Mucosa of stomach (tissue), 1 donor: ENCODE data around the gene SLC12A6.

Experiments
- H3K27me3 ChIP-seq: one replicate; pipeline ENCODE4 v1.7.0; 2013; ENCODE audit warnings: mild to moderate bottlenecking, low read length; ENCODE audit not compliant: control insufficient read depth, insufficient read depth
- H3K36me3 ChIP-seq: one replicate; pipeline ENCODE4 v1.7.0; 2013; ENCODE audit warnings: low read length; ENCODE audit not compliant: control insufficient read depth, insufficient read depth
- H3K4me1 ChIP-seq: one replicate; pipeline ENCODE4 v1.7.0; 2013; ENCODE audit warnings: mild to moderate bottlenecking, low read length; ENCODE audit not compliant: control insufficient read depth, insufficient read depth
- H3K4me3 ChIP-seq: one replicate; pipeline ENCODE4 v1.7.0; 2013; ENCODE audit warnings: low read length
- H3K9ac ChIP-seq: one replicate; pipeline ENCODE4 v1.7.0; 2013; ENCODE audit warnings: mild to moderate bottlenecking, low read length, moderate library complexity
- H3K9me3 ChIP-seq: one replicate; pipeline ENCODE4 v1.7.0; 2013; ENCODE audit warnings: mild to moderate bottlenecking, low read length, moderate library complexity; ENCODE audit not compliant: control insufficient read depth
- donor health status: Pancreatic carcinoma.

Gene SLC12A6

DNA sequence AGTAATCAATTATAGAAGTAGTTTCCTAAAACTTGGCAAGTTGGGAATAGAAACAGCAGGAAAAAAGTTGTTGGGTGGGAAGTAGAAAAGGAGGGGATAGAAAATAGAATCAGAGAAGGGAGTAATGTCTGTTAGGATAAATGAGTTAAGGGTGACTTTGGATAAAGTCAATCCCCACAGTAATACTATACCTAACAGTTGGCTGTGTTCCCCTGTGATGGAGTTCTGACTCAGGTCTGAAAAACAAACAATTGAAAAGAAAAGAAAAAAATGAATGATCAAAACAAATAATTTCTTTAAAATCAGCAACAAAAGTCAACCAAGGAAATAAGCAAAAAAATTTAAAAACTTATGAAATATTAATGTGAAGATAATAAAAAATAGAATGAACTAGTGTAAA is 62.4 kb downstream of the SLC12A6 start:
- Histone ChIP-seq H3K9ac (no peak overlapping the region), H3K9me3 (no peaks in the 10 kb centered on the region), H3K27me3 (no peaks in the 10 kb centered on the region), H3K36me3 (no peaks in the 10 kb centered on the region), H3K4me3 (no peak overlapping the region), H3K4me1 (peaks cover 10% of the 10 kb centered on the region)

DNA sequence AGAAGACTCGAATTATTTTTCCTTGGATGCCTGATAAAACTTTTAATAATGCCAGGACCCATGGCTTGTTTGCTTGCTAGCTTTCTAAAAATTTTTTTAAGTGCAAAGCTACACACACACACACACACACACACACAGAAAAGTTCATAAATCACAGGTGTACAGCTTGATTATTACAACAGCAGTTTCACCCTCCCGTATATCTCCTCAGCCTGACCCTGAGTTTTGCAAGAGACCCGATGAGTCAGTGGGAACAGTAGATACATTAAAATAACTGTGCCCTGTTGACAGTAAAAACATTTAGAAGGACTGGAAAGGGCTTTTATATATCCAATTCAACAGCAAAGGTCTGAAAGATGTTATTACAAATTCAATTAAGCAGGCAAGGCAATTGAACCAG is 66.1 kb downstream of the SLC12A6 start:
- no peak overlapping the region for H3K4me3 ChIP-seq
- H3K4me1 ChIP-seq = no peaks in the 10 kb centered on the region
- no peaks in the 10 kb centered on the region for H3K36me3 ChIP-seq
- H3K9me3 ChIP-seq = no peaks in the 10 kb centered on the region
- H3K9ac ChIP-seq = no peak overlapping the region
- H3K27me3 ChIP-seq = no peaks in the 10 kb centered on the region

DNA sequence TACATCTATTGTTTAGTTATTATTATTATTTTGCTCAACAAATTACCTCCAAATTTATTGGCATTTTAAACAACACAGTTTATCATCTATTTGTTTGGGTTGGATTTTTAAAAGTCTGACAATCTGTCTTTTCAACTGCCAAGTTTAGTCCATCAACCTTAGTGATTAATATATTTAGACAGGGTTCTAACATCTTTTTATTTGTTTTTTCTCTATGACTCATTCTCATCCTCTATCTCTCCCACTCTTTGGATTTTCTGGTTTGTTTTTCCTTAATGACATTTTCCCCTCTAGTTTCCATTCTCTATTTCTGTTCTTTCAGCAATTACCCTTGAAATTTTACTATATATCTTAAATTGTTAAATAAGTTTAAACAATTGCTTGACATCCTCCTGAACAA is 70.8 kb downstream of the SLC12A6 start:
- no peak overlapping the region for H3K9ac ChIP-seq
- H3K27me3 ChIP-seq = no peaks in the 10 kb centered on the region
- H3K4me3 ChIP-seq = no peak overlapping the region
- H3K36me3 ChIP-seq = no peaks in the 10 kb centered on the region
- H3K9me3 ChIP-seq = no peaks in the 10 kb centered on the region
- no peaks in the 10 kb centered on the region for H3K4me1 ChIP-seq

DNA sequence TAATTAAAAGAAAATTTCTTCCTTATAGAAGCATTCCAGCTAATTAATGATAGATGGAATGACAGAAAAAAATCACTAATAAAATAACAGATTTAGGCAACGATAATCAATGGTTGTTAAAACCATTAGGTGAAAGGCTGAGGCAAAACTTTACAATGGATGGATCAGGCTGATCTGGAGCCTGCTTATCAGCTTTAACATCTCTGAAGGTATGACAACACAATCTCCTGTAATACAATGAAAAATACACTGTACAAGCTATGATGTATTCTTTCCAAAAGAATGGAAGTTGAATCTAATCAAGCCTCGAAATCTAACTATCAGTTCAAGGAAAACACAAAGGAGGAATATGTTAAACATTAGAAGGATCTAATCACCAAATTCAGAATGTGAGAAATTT is 73.5 kb downstream of the SLC12A6 start:
- H3K9me3 ChIP-seq = no peaks in the 10 kb centered on the region
- no peaks in the 10 kb centered on the region for H3K36me3 ChIP-seq
- no peaks in the 10 kb centered on the region for H3K27me3 ChIP-seq
- H3K4me1 ChIP-seq = no peaks in the 10 kb centered on the region
- no peak overlapping the region for H3K9ac ChIP-seq
- H3K4me3 ChIP-seq = no peak overlapping the region

DNA sequence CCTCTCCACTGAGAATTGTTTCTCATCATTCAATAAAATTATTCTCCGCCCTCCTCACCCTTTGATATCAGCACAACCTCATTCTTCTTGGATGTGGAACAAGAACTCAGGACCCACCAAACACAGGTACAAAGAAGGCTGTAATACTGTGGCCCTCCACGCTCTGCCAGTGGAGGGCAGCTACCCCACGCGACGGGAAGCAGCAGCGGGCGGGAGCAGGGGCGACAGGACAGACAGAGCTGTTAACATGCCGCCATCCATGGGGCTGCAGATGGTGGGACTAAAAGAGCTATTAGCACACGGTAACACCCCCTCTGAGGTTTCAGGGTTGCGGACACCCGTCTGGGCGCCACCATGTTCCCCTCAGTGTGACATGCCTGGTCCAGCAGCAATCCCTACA is 75.2 kb downstream of the SLC12A6 start:
- no peaks in the 10 kb centered on the region for H3K4me1 ChIP-seq
- H3K4me3 ChIP-seq = no peak overlapping the region
- H3K27me3 ChIP-seq = no peaks in the 10 kb centered on the region
- H3K36me3 ChIP-seq = no peaks in the 10 kb centered on the region
- no peaks in the 10 kb centered on the region for H3K9me3 ChIP-seq
- H3K9ac ChIP-seq = no peak overlapping the region

DNA sequence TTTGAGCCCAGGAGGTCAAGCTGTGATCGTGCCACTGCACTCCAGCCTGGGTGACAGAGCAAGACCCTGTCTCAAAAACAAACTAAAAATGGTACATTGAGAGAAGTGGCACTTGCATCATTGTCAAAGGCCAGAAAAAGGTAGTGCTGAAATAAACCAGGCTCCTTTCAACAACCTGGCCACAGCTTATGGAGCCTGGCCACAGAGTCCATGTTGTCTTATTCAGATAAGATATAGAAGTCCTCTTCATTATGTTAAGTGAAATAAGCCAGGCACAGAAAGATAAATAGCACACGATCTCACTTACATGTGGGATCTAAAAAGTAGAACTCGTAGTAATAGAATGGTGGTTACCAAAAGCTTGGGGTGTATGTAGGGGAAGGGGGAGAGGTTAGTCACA is 78.0 kb downstream of the SLC12A6 start:
- H3K4me1 ChIP-seq = no peaks in the 10 kb centered on the region
- H3K9me3 ChIP-seq = no peaks in the 10 kb centered on the region
- no peaks in the 10 kb centered on the region for H3K36me3 ChIP-seq
- H3K27me3 ChIP-seq = no peaks in the 10 kb centered on the region
- no peak overlapping the region for H3K4me3 ChIP-seq
- no peak overlapping the region for H3K9ac ChIP-seq

DNA sequence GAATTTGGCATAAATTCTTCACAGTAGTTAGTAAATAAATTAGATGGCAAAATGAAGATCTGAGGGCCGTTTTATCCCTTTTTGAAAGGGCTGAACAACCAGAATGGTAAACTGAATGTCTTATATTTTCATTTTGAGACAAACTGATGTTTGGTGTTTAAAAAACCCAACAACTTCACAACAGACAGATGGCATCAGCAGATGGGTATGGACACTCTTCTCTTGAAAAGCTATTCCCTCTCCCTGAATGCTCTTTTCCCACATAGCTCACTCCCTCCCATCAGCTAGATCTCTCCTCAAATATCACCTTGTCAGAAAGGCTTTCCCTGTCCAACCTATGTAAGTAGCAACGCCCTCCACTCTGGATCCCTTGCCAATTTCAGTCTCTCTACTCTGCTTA is 79.4 kb downstream of the SLC12A6 start:
- Histone ChIP-seq H3K4me3 (no peak overlapping the region), H3K36me3 (no peaks in the 10 kb centered on the region), H3K9me3 (no peaks in the 10 kb centered on the region), H3K27me3 (no peaks in the 10 kb centered on the region), H3K4me1 (no peaks in the 10 kb centered on the region), H3K9ac (no peak overlapping the region)

DNA sequence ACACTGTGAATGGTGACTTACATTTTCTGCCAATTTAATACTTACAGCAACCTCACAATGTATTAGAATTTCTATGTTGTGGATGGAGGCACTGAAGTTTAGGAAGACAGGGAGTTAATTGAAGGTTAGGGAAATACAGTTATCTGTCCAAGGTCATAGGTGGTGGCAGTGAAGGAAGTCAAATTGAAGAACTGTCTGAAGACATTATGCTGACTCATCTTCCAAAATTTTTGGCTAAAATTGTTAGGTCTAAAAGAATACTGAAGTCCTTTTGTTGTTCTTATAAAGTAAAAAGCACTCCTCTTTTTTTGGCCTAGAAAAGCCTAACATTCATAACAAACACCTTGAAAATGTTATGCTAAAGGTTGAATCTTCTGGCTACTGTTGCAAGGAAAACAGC is 85.0 kb downstream of the SLC12A6 start:
- Histone ChIP-seq H3K9me3 (no peaks in the 10 kb centered on the region), H3K4me3 (no peak overlapping the region), H3K9ac (no peak overlapping the region), H3K36me3 (no peaks in the 10 kb centered on the region), H3K4me1 (no peaks in the 10 kb centered on the region), H3K27me3 (no peaks in the 10 kb centered on the region)

DNA sequence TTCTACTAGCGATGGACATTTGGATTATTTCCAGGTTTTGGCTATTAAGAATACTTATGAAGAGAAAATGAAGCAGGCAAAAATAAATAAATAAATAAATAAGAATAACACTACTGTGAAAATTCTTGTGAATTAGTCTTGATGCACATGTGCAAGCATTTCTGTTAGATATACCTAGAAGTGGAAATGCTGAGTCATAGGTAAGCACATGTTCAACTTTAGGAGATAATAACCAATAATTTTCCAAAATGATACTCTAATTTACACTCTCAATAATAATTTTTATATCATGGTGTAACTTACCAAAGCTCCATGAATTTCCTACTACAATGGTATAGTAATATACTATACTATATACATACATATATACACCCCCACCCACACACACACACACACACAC is 89.4 kb downstream of the SLC12A6 start:
- no peaks in the 10 kb centered on the region for H3K36me3 ChIP-seq
- no peaks in the 10 kb centered on the region for H3K27me3 ChIP-seq
- H3K9me3 ChIP-seq = no peaks in the 10 kb centered on the region
- H3K4me1 ChIP-seq = no peaks in the 10 kb centered on the region
- H3K9ac ChIP-seq = no peak overlapping the region
- no peak overlapping the region for H3K4me3 ChIP-seq

DNA sequence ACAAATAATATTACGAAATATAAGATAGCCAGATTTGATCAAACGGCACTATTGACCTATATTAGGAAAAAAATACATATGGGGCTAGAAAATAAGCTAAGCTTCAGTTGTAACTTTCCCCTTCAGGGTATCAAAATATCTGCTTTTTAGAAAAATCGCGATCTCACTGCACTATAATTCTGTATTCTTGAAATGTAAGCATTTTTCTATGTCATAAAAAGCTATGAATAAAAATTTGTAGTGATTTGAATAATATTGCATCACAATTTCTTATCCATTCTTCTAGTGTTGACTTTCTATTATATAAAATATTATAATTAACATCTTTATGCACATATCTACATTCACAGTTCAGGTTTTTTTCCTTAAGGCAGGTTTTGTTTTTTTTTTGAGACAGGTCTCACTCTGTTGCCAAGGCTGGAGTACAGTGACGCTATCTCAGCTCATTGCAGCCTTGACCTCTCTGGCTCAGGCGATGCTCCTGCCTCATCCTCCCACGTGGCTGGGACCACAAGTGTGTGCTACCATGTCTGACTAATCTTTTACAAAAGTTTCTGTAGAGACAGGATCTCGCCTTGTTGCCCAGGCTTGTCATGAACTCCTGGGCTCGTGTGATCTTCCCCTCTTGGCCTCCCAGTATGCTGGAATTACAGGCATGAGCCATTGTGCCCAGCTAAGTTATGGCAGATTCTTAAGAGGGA is 91.2 kb downstream of the SLC12A6 start:
- Histone ChIP-seq H3K4me1 (no peaks in the 10 kb centered on the region), H3K9ac (no peak overlapping the region), H3K9me3 (no peaks in the 10 kb centered on the region), H3K27me3 (no peaks in the 10 kb centered on the region), H3K36me3 (no peaks in the 10 kb centered on the region), H3K4me3 (no peak overlapping the region)

DNA sequence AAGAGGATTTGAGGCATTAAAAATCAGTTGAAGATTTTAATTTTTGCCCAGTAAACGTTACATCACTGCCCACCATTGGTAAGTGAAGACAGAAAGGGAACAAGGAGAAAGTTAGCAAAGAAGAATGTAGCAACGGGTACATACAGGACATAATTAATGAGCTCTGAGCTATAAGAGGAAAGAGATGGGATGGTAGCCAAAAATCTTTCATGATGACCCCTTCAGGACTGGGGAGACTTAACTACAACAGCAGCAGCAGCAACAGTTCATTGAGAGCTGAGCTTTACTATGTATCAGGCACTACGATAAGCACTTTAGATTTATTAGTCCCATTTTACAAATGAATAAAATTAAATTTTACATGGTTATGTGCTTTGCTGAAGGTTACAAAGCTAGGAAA is 94.4 kb downstream of the SLC12A6 start:
- peaks cover 4% of the 10 kb centered on the region for H3K36me3 ChIP-seq
- no peaks in the 10 kb centered on the region for H3K27me3 ChIP-seq
- H3K9me3 ChIP-seq = no peaks in the 10 kb centered on the region
- H3K4me3 ChIP-seq = no peak overlapping the region
- no peak overlapping the region for H3K9ac ChIP-seq
- H3K4me1 ChIP-seq = no peaks in the 10 kb centered on the region

DNA sequence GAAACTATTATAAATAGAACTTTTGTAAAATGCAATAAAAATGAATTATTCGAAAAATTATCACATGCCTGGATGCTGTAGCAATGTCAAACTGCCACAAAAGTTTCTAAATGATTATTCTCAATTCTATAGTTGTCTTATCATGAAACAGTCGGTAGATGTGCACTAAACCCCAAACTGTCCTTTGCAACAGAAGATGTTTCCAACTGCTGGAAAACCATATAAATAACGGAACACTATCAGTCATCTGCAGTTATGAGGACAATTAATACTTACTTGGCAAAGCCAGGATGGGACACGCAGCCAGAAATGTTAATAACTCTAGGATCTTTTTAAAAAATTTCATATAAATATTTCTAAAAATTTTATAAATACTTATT is 95.3 kb downstream of the SLC12A6 start:
- Histone ChIP-seq H3K9ac (no peak overlapping the region), H3K4me3 (no peak overlapping the region), H3K4me1 (no peaks in the 10 kb centered on the region), H3K9me3 (no peaks in the 10 kb centered on the region), H3K27me3 (no peaks in the 10 kb centered on the region), H3K36me3 (peaks cover 4% of the 10 kb centered on the region)
